DOHH2 (cell line): Measurements from ENCODE around the gene CYP2U1.

Source experiments
- H3F3A ChIP-seq: fragments of 200-600 bp; sonication (generic), shearing (Covaris generic); 2 replicates; pipeline ENCODE4 v1.6.0; 2016; ENCODE audit warnings: antibody characterized with exemption, mild to moderate bottlenecking; ENCODE audit not compliant: control insufficient read depth, insufficient read depth
- H3K27ac ChIP-seq: fragments of 200-600 bp; sonication (generic); 2 replicates; pipeline ENCODE4 v1.5.1; 2014; ENCODE audit warnings: low read depth, mild to moderate bottlenecking, low read length, moderate library complexity
- H3K27me3 ChIP-seq: fragments of 200-600 bp; sonication (generic); 2 replicates; pipeline ENCODE4 v1.6.1; 2014; ENCODE audit warnings: mild to moderate bottlenecking, low read length, mixed read lengths; ENCODE audit not compliant: control insufficient read depth
- H3K36me3 ChIP-seq: fragments of 200-600 bp; sonication (generic); 2 replicates; pipeline ENCODE4 v1.6.1; 2014; ENCODE audit warnings: mild to moderate bottlenecking, low read length, moderate library complexity, mixed read lengths; ENCODE audit not compliant: control insufficient read depth
- H3K4me1 ChIP-seq: fragments of 200-600 bp; sonication (generic); 2 replicates; pipeline ENCODE4 v1.6.1; 2014; ENCODE audit warnings: mild to moderate bottlenecking, low read length, mixed read lengths; ENCODE audit not compliant: control insufficient read depth
- H3K4me2 ChIP-seq: fragments of 200-600 bp; sonication (generic); 2 replicates; pipeline ENCODE4 v1.6.0; 2014; ENCODE audit warnings: mild to moderate bottlenecking, low read length, moderate library complexity
- H3K4me3 ChIP-seq: fragments of 200-600 bp; sonication (generic); 2 replicates; pipeline ENCODE4 v1.5.1; 2014; ENCODE audit warnings: mild to moderate bottlenecking, low read length, mixed read lengths
- H3K79me2 ChIP-seq: fragments of 200-600 bp; sonication (generic); 2 replicates; pipeline ENCODE4 v1.6.1; 2014; ENCODE audit warnings: mild to moderate bottlenecking, low read length, mixed read lengths; ENCODE audit not compliant: control insufficient read depth
- H3K9me2 ChIP-seq: fragments of 200-600 bp; sonication (generic); replicated peaks from 2 replicates; pipeline ENCODE4 v1.6.1; 2014; ENCODE audit warnings: mild to moderate bottlenecking, low read length, mixed read lengths; ENCODE audit not compliant: control insufficient read depth
- H3K9me3 ChIP-seq: fragments of 200-600 bp; sonication (generic); 2 replicates; pipeline ENCODE4 v1.6.1; 2014; ENCODE audit warnings: antibody characterized with exemption, low read length, mixed read lengths; ENCODE audit not compliant: control insufficient read depth, insufficient read depth
- H4K20me1 ChIP-seq: fragments of 200-600 bp; sonication (generic); 2 replicates; pipeline ENCODE4 v1.6.0; 2014; ENCODE audit warnings: low read depth, mild to moderate bottlenecking, antibody characterized with exemption, low read length, moderate library complexity; ENCODE audit not compliant: control insufficient read depth, insufficient read depth
- CTCF ChIP-seq: fragments of 200-600 bp; sonication (generic); IDR thresholded peaks from one replicate; pipeline ENCODE4 v1.5.1; 2014; ENCODE audit warnings: antibody characterized with exemption, mild to moderate bottlenecking, low read depth, low read length; ENCODE audit not compliant: poor library complexity, severe bottlenecking
- EZH2phosphoT487 ChIP-seq: fragments of 200-600 bp; sonication (generic); IDR thresholded peaks from 2 replicates; pipeline ENCODE4 v1.6.1; 2017; ENCODE audit warnings: borderline replicate concordance, mild to moderate bottlenecking, antibody characterized with exemption, low read length, moderate library complexity, mixed read lengths

The CYP2U1 gene

GRCh38 chr4:107931775-107932321 lies 499 bp downstream of the CYP2U1 start:
- no peaks in the 10 kb centered on the region for H3K27me3 ChIP-seq
- H3K4me2 ChIP-seq: peak overlapping the region; percentile 83
- peak overlapping the region; percentile 84 for H3K4me3 ChIP-seq
- H3K9me2 ChIP-seq: no peaks in the 10 kb centered on the region
- TF ChIP-seq CTCF (no peak), EZH2phosphoT487 (no peak)
- peaks cover 25% of the 10 kb centered on the region for H3K4me1 ChIP-seq
- no peaks in the 10 kb centered on the region for H3K9me3 ChIP-seq
- H3K27ac ChIP-seq: no peak overlapping the region
- peaks cover 13% of the 10 kb centered on the region for H3K79me2 ChIP-seq
- no peaks in the 10 kb centered on the region for H3F3A ChIP-seq
- no peaks in the 10 kb centered on the region for H3K36me3 ChIP-seq
- no peaks in the 10 kb centered on the region for H4K20me1 ChIP-seq

GRCh38 chr4:107935246-107935645 lies 3.9 kb downstream of the CYP2U1 start:
- H3K4me1 ChIP-seq: peaks cover 22% of the 10 kb centered on the region
- H3K27ac ChIP-seq: no peak overlapping the region
- no peaks in the 10 kb centered on the region for H3K27me3 ChIP-seq
- no peaks in the 10 kb centered on the region for H3F3A ChIP-seq
- no peaks in the 10 kb centered on the region for H3K9me3 ChIP-seq
- TF ChIP-seq CTCF (no peak), EZH2phosphoT487 (no peak)
- no peak overlapping the region for H3K4me3 ChIP-seq
- H3K4me2 ChIP-seq: no peak overlapping the region
- no peaks in the 10 kb centered on the region; the same call in 1 of the 2 replicates for H3K36me3 ChIP-seq
- peaks cover 13% of the 10 kb centered on the region for H3K79me2 ChIP-seq
- no peaks in the 10 kb centered on the region for H3K9me2 ChIP-seq
- H4K20me1 ChIP-seq: no peaks in the 10 kb centered on the region

- Histone ChIP-seq H3K9me3 (no peaks in the 10 kb centered on the region), H3K4me2 (no peak overlapping the region), H3K4me3 (no peak overlapping the region), H3K36me3 (no peaks in the 10 kb centered on the region; the same call in 1 of the 2 replicates), H3K27ac (no peak overlapping the region), H3K79me2 (peaks cover 10% of the 10 kb centered on the region), H3F3A (no peaks in the 10 kb centered on the region), H3K27me3 (no peaks in the 10 kb centered on the region), H3K4me1 (peaks cover 12% of the 10 kb centered on the region), H3K9me2 (no peaks in the 10 kb centered on the region), H4K20me1 (no peaks in the 10 kb centered on the region)
- TF ChIP-seq EZH2phosphoT487 (no peak), CTCF (no peak)
These were observed 5.7 kb downstream of the CYP2U1 start for GRCh38 chr4:107937040-107937439.
